MG63 (cell line): Measurements from ENCODE around the gene ITGB8. TPM values are rescaled to one million over a fixed set of nuclear protein-coding genes. Genes with fewer than 3 reads are reported as not detected.
"Not testable (repeated sequence)": the region's sequence is repeated elsewhere in the genome, so short reads cannot be mapped to it uniquely, and the experiment has no call there.

ENCODE experiments used
- DNase-seq: peaks from one replicate; pipeline ENCODE4 v3.0.0-alpha.2; 2020
- H3K27me3 ChIP-seq: fragments of 250-450 bp; sonication (Bioruptor Pico); 2 replicates; pipeline ENCODE4 v1.5.1; 2020; ENCODE audit warnings: mild to moderate bottlenecking, moderate library complexity
- H3K36me3 ChIP-seq: fragments of 250-450 bp; sonication (Bioruptor Pico); 2 replicates; pipeline ENCODE4 v1.5.1; 2020; ENCODE audit warnings: mild to moderate bottlenecking, moderate library complexity
- H3K4me3 ChIP-seq: fragments of 250-450 bp; sonication (Bioruptor Pico); 2 replicates; pipeline ENCODE4 v1.5.1; 2020; ENCODE audit warnings: mild to moderate bottlenecking, moderate library complexity
- H3K9me3 ChIP-seq: fragments of 250-450 bp; sonication (Bioruptor Pico); 2 replicates; pipeline ENCODE4 v1.5.1; 2020; ENCODE audit warnings: mild to moderate bottlenecking, moderate library complexity
- total RNA-seq: library from RNA; depleted of rRNA; stranded (reverse); fragments of >200 nt; shearing (Covaris generic); gene quantifications from 2 replicates; pipeline ENCODE4 v1.2.3, GENCODE V29; 2014; ENCODE audit warnings: low replicate concordance

The ITGB8 gene
- total RNA-seq, 1 experiment from 2014 or later: 5.4 TPM

GRCh38 chr7:20388084-20388483, 57.4 kb downstream of the ITGB8 start:
- Histone ChIP-seq H3K36me3 (peaks cover 24% of the 10 kb centered on the region), H3K27me3 (no peaks in the 10 kb centered on the region), H3K9me3 (no peaks in the 10 kb centered on the region), H3K4me3 (no peak overlapping the region)
- no peak for DNase-seq

GRCh38 chr7:20389192-20389591, 58.5 kb downstream of the ITGB8 start:
- not testable (repeated sequence) for H3K9me3 ChIP-seq, DNase-seq, H3K27me3 ChIP-seq, H3K4me3 ChIP-seq
- H3K36me3 ChIP-seq: peaks cover 20% of the 10 kb centered on the region

- peaks cover 7% of the 10 kb centered on the region; the same call in 1 of the 2 replicates for H3K36me3 ChIP-seq
- no peaks in the 10 kb centered on the region for H3K9me3 ChIP-seq
- DNase-seq: no peak
- H3K27me3 ChIP-seq: no peaks in the 10 kb centered on the region
- no peak overlapping the region for H3K4me3 ChIP-seq
These were observed 62.4 kb downstream of the ITGB8 start for GRCh38 chr7:20393021-20393610.

GRCh38 chr7:20393616-20394015, 62.9 kb downstream of the ITGB8 start:
- no peaks in the 10 kb centered on the region for H3K27me3 ChIP-seq
- H3K4me3 ChIP-seq: no peak overlapping the region
- peaks cover 4% of the 10 kb centered on the region; the same call in 1 of the 2 replicates for H3K36me3 ChIP-seq
- no peaks in the 10 kb centered on the region for H3K9me3 ChIP-seq
- DNase-seq: peak; percentile 33

- no peak overlapping the region for H3K4me3 ChIP-seq
- H3K36me3 ChIP-seq: peaks cover 2% of the 10 kb centered on the region; the same call in 1 of the 2 replicates
- H3K9me3 ChIP-seq: no peaks in the 10 kb centered on the region
- H3K27me3 ChIP-seq: no peaks in the 10 kb centered on the region
- DNase-seq: no peak
These were observed 63.6 kb downstream of the ITGB8 start for GRCh38 chr7:20394284-20394683.

GRCh38 chr7:20395104-20395503, 64.4 kb downstream of the ITGB8 start:
- H3K36me3 ChIP-seq: peaks cover 2% of the 10 kb centered on the region; the same call in 1 of the 2 replicates
- no peaks in the 10 kb centered on the region for H3K27me3 ChIP-seq
- H3K9me3 ChIP-seq: no peaks in the 10 kb centered on the region
- DNase-seq: no peak
- no peak overlapping the region for H3K4me3 ChIP-seq

GRCh38 chr7:20395511-20395910, 64.8 kb downstream of the ITGB8 start:
- Histone ChIP-seq H3K9me3 (no peaks in the 10 kb centered on the region), H3K36me3 (peaks cover 4% of the 10 kb centered on the region), H3K27me3 (no peaks in the 10 kb centered on the region), H3K4me3 (no peak overlapping the region)
- no peak for DNase-seq

GRCh38 chr7:20399521-20399920, 68.8 kb downstream of the ITGB8 start:
- Histone ChIP-seq H3K36me3 (peaks cover 4% of the 10 kb centered on the region), H3K27me3 (no peaks in the 10 kb centered on the region), H3K4me3 (no peak overlapping the region), H3K9me3 (no peaks in the 10 kb centered on the region)
- DNase-seq: no peak

- no peaks in the 10 kb centered on the region for H3K27me3 ChIP-seq
- peaks cover 6% of the 10 kb centered on the region for H3K36me3 ChIP-seq
- H3K4me3 ChIP-seq: no peak overlapping the region
- peak; percentile 23 for DNase-seq
- H3K9me3 ChIP-seq: no peaks in the 10 kb centered on the region
These were observed 71.4 kb downstream of the ITGB8 start for GRCh38 chr7:20401861-20402746.

GRCh38 chr7:20402747-20403230, 72.1 kb downstream of the ITGB8 start:
- no peak for DNase-seq
- peaks cover 6% of the 10 kb centered on the region for H3K36me3 ChIP-seq

GRCh38 chr7:20403331-20403730, 72.6 kb downstream of the ITGB8 start:
- H3K4me3 ChIP-seq: no peak overlapping the region

More at GRCh38 chr7:20402747-20403230, 72.1 kb downstream of the ITGB8 start:
- Histone ChIP-seq H3K9me3 (no peaks in the 10 kb centered on the region), H3K4me3 (no peak overlapping the region), H3K27me3 (no peaks in the 10 kb centered on the region)

GRCh38 chr7:20404320-20404719, 73.6 kb downstream of the ITGB8 start:
- no peak for DNase-seq
- H3K9me3 ChIP-seq: no peaks in the 10 kb centered on the region
- H3K27me3 ChIP-seq: no peaks in the 10 kb centered on the region
- peaks cover 7% of the 10 kb centered on the region for H3K36me3 ChIP-seq
- no peak overlapping the region for H3K4me3 ChIP-seq

More at GRCh38 chr7:20403331-20403730, 72.6 kb downstream of the ITGB8 start:
- Histone ChIP-seq H3K9me3 (no peaks in the 10 kb centered on the region), H3K36me3 (peaks cover 6% of the 10 kb centered on the region), H3K27me3 (no peaks in the 10 kb centered on the region)
- no peak for DNase-seq

- Histone ChIP-seq H3K9me3 (no peaks in the 10 kb centered on the region), H3K4me3 (no peak overlapping the region), H3K36me3 (peaks cover 9% of the 10 kb centered on the region; the same call in 1 of the 2 replicates), H3K27me3 (no peaks in the 10 kb centered on the region)
- peak; percentile 81 for DNase-seq
These were observed 77.1 kb downstream of the ITGB8 start for GRCh38 chr7:20407585-20408466.

GRCh38 chr7:20408467-20408826, 77.7 kb downstream of the ITGB8 start:
- DNase-seq: peak; percentile 30
- H3K27me3 ChIP-seq: no peaks in the 10 kb centered on the region
- no peak overlapping the region for H3K4me3 ChIP-seq
- H3K36me3 ChIP-seq: peaks cover 9% of the 10 kb centered on the region; the same call in 1 of the 2 replicates
- H3K9me3 ChIP-seq: no peaks in the 10 kb centered on the region

- no peaks in the 10 kb centered on the region for H3K27me3 ChIP-seq
These were observed 79.3 kb downstream of the ITGB8 start for GRCh38 chr7:20409961-20410360.

GRCh38 chr7:20411372-20411771, 80.7 kb downstream of the ITGB8 start:
- no peak overlapping the region for H3K4me3 ChIP-seq
- no peak for DNase-seq
- no peaks in the 10 kb centered on the region for H3K9me3 ChIP-seq
- H3K27me3 ChIP-seq: no peaks in the 10 kb centered on the region
- H3K36me3 ChIP-seq: peaks cover 7% of the 10 kb centered on the region; the same call in 1 of the 2 replicates

More at GRCh38 chr7:20409961-20410360, 79.3 kb downstream of the ITGB8 start:
- no peak for DNase-seq
- Histone ChIP-seq H3K36me3 (peaks cover 9% of the 10 kb centered on the region; the same call in 1 of the 2 replicates), H3K4me3 (no peak overlapping the region), H3K9me3 (no peaks in the 10 kb centered on the region)
